Endodermal cell (in vitro differentiated cells): ENCODE results near the gene PTPRM. TPM values are rescaled to one million over a fixed set of nuclear protein-coding genes. Genes with fewer than 3 reads are reported as not detected.
A peak's percentile ranks its signal among the peaks of the same experiment; 100 is the strongest.

Source experiments
- DNase-seq: peaks from one replicate; pipeline ENCODE4 v3.0.0-alpha.2; 2017
- H3K27ac ChIP-seq: 2 replicates; pipeline ENCODE4 v1.5.1; 2013; ENCODE audit warnings: mild to moderate bottlenecking, low read depth, low read length, moderate library complexity
- H3K27me3 ChIP-seq: 2 replicates; pipeline ENCODE4 v1.6.1; 2013; ENCODE audit warnings: mild to moderate bottlenecking, low read length, moderate library complexity; ENCODE audit not compliant: insufficient read depth, control insufficient read depth, poor library complexity, severe bottlenecking
- H3K36me3 ChIP-seq: 2 replicates; pipeline ENCODE4 v1.7.0; 2013; ENCODE audit warnings: mild to moderate bottlenecking, low read length, moderate library complexity; ENCODE audit not compliant: control insufficient read depth, insufficient read depth
- H3K4me1 ChIP-seq: one replicate; pipeline ENCODE4 v1.7.0; 2013; ENCODE audit warnings: low read length; ENCODE audit not compliant: control insufficient read depth, insufficient read depth
- H3K4me3 ChIP-seq: 2 replicates; pipeline ENCODE4 v1.5.1; 2013; ENCODE audit warnings: mild to moderate bottlenecking, low read length, moderate library complexity
- H3K9ac ChIP-seq: 2 replicates; pipeline ENCODE4 v1.6.1; 2013; ENCODE audit warnings: mild to moderate bottlenecking, low read length, moderate library complexity; ENCODE audit not compliant: poor library complexity, severe bottlenecking; ENCODE audit errors: extremely low read depth
- H3K9me3 ChIP-seq: 2 replicates; pipeline ENCODE4 v1.6.1; 2013; ENCODE audit warnings: mild to moderate bottlenecking, low read length, moderate library complexity; ENCODE audit not compliant: control insufficient read depth
- H3K27ac Mint-ChIP-seq: 2 replicates; pipeline ENCODE4 v1.8.0; 2020; ENCODE audit warnings: mixed read lengths
- H3K27me3 Mint-ChIP-seq: 2 replicates; pipeline ENCODE4 v1.8.0; 2021; ENCODE audit warnings: mild to moderate bottlenecking, mixed read lengths; ENCODE audit not compliant: insufficient read depth
- H3K36me3 Mint-ChIP-seq: 2 replicates; pipeline ENCODE4 v1.8.0; 2020; ENCODE audit warnings: low read depth, mixed read lengths
- H3K4me1 Mint-ChIP-seq: 2 replicates; pipeline ENCODE4 v1.8.0; 2020; ENCODE audit warnings: mixed read lengths
- H3K4me3 Mint-ChIP-seq: 2 replicates; pipeline ENCODE4 v1.8.0; 2020; ENCODE audit warnings: mild to moderate bottlenecking, moderate library complexity, mixed read lengths
- H3K9me3 Mint-ChIP-seq: 2 replicates; pipeline ENCODE4 v1.8.0; 2020; ENCODE audit warnings: mild to moderate bottlenecking, mixed read lengths
- CTCF ChIP-seq: fragments of 200-600 bp; sonication (generic); conservative IDR thresholded peaks from 2 replicates; pipeline ENCODE4 v1.5.0; 2021; ENCODE audit warnings: antibody characterized with exemption, mild to moderate bottlenecking
- WGBS, 2 experiments: methylation state at CpG; one replicate each; pipeline versions ENCODE4 v1.1.5 to v1.1.7; 2013; ENCODE audit warnings: missing lambda C conversion rate in 2 of 2, mixed read lengths in 1 of 2; ENCODE audit not compliant: insufficient coverage in 1 of 2, insufficient read length in 1 of 2; 5-methylcytosine and 5-hydroxymethylcytosine counted together
- total RNA-seq, 2 donors: library from RNA; stranded (reverse); fragmentation: NEBNext Ultra II Directional in 1 of 2; extraction: Animal tissue kit (Norgen Biotek cat#: 25700) in 1 of 2; gene quantifications; 2 replicates in 1 of 2; 3 replicates in 1 of 2; pipeline ENCODE4 v1.2.1, GENCODE V29; 2021

The PTPRM gene
- total RNA-seq, 2 donors from 2014 or later = 47.2 to 57.6 TPM

GRCh38 chr18:7926526-7926925 lies 359.4 kb downstream of the PTPRM start:
- no peaks in the 10 kb centered on the region for H3K9me3 ChIP-seq
- peak; percentile 75 for DNase-seq
- peaks cover 22% of the 10 kb centered on the region for H3K36me3 ChIP-seq
- Mint-ChIP-seq H3K4me3 (no peak overlapping the region), H3K4me1 (peaks cover 40% of the 10 kb centered on the region), H3K36me3 (peaks cover 10% of the 10 kb centered on the region), H3K27ac (peak overlapping the region; percentile 37), H3K27me3 (no peaks in the 10 kb centered on the region), H3K9me3 (no peaks in the 10 kb centered on the region)
- no peak overlapping the region for H3K27ac ChIP-seq
- WGBS, 2 experiments = 60 to 74% methylated on average over 2 to 4 of the region's 4 CpGs
- H3K4me1 ChIP-seq = peaks cover 16% of the 10 kb centered on the region
- H3K9ac ChIP-seq = no peak overlapping the region
- H3K27me3 ChIP-seq = no peaks in the 10 kb centered on the region
- peak; percentile 83 for TF ChIP-seq CTCF
- no peak overlapping the region for H3K4me3 ChIP-seq

DNA sequence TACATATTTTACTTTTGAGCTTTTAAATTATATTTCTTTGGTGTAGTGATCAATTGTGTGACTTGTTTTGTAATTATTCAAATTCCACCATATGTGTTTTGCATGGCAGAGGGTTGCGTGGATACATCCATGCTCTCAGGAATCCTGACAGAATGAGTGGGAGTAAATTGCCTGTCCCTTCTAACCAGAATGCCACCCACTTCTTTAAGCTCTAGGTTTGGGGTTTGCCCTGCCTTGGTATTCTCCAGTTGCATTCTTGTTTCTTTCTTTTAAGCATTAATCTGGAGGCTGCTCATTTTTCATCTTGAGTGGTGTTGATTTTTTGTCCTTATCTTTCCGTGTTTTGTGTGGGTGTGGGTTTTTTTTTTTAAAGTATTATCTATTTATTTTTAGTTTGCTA lies 360.0 kb downstream of the PTPRM start:
- no peak overlapping the region for H3K27ac Mint-ChIP-seq
- H3K27me3 ChIP-seq = no peaks in the 10 kb centered on the region
- H3K27me3 Mint-ChIP-seq = no peaks in the 10 kb centered on the region
- H3K4me3 Mint-ChIP-seq = no peak overlapping the region
- H3K4me1 ChIP-seq = peaks cover 14% of the 10 kb centered on the region
- no peak overlapping the region for H3K27ac ChIP-seq
- no peak overlapping the region for H3K4me3 ChIP-seq
- no peaks in the 10 kb centered on the region for H3K9me3 ChIP-seq
- H3K36me3 ChIP-seq = peaks cover 25% of the 10 kb centered on the region
- H3K9me3 Mint-ChIP-seq = no peaks in the 10 kb centered on the region
- no peak overlapping the region for H3K9ac ChIP-seq
- no peak for DNase-seq
- H3K36me3 Mint-ChIP-seq = peaks cover 10% of the 10 kb centered on the region
- TF ChIP-seq CTCF = no peak
- WGBS, 2 experiments = 86% methylated on average over 2 of the region's 2 CpGs; no CpG with 5 or more reads in 1 of the 2 experiments
- H3K4me1 Mint-ChIP-seq = peaks cover 35% of the 10 kb centered on the region

DNA sequence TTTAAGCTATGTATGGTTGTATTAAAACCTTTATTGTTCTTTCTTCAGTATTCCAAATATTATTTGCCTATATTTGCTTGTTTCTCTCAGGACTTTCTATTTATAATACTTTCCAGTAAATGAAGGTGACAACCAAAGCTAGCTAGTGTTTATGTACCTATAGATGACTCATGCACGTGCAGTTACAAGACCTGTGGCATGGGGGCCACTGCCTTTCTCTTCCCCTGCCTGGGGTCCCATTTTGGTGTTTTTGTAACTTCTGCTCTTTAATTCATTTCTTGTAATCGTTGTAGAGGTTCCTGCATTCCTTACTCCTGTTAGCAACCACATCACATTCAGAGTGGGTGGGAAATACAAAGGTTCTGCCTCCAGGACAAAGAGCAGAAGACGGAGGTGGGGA lies 364.6 kb downstream of the PTPRM start:
- Mint-ChIP-seq H3K36me3 (peaks cover 11% of the 10 kb centered on the region), H3K4me1 (peaks cover 1% of the 10 kb centered on the region), H3K27me3 (no peaks in the 10 kb centered on the region), H3K4me3 (no peak overlapping the region), H3K9me3 (peaks cover 2% of the 10 kb centered on the region), H3K27ac (no peak overlapping the region)
- no peak for TF ChIP-seq CTCF
- no peak overlapping the region for H3K27ac ChIP-seq
- no peaks in the 10 kb centered on the region for H3K4me1 ChIP-seq
- WGBS, 2 experiments = 56 to 87% methylated on average over 1 to 3 of the region's 3 CpGs
- H3K9ac ChIP-seq = no peak overlapping the region
- peaks cover 4% of the 10 kb centered on the region for H3K9me3 ChIP-seq
- no peak for DNase-seq
- H3K27me3 ChIP-seq = no peaks in the 10 kb centered on the region
- H3K36me3 ChIP-seq = peaks cover 40% of the 10 kb centered on the region
- no peak overlapping the region for H3K4me3 ChIP-seq
